A673 (cell line): ENCODE results near the gene ERH.

ENCODE experiments used
- EZH2 ChIP-seq: fragments of 200-600 bp; sonication (generic); IDR thresholded peaks from 2 replicates; pipeline ENCODE4 v1.6.1; 2017; ENCODE audit warnings: borderline replicate concordance, low read depth, mild to moderate bottlenecking, mixed read lengths, antibody characterized with exemption, low read length; ENCODE audit not compliant: poor library complexity, severe bottlenecking
- TF ChIP-seq, protein P1 (sequence below): fragments of 300-800, 200-600 bp; sonication (generic); conservative IDR thresholded peaks from 2 replicates; pipeline ENCODE4 v1.5.1; 2017; ENCODE audit warnings: low read depth, mild to moderate bottlenecking, antibody characterized with exemption, low read length, moderate library complexity, mixed read lengths

DNA sequence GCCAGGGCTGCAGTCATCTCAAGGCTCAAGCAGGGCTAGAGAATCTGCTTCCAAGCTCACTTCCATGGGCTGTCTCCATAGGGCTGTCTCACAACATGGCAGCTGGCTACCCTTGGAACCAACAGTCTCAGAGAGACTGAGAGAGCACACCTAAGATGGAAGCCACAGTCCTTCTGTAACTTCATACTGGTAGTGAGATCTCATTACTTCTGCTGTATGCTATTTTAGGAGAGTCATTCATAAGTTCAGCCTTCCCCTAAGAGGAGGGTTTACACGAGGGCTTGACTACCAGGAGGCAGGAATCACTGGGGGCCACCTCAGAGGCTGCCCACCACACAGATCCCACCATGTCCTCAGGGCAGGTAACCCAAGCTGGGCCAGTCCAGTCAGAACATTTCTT is 29.7 kb downstream of the ERH start:
- TF ChIP-seq, protein P1, sequence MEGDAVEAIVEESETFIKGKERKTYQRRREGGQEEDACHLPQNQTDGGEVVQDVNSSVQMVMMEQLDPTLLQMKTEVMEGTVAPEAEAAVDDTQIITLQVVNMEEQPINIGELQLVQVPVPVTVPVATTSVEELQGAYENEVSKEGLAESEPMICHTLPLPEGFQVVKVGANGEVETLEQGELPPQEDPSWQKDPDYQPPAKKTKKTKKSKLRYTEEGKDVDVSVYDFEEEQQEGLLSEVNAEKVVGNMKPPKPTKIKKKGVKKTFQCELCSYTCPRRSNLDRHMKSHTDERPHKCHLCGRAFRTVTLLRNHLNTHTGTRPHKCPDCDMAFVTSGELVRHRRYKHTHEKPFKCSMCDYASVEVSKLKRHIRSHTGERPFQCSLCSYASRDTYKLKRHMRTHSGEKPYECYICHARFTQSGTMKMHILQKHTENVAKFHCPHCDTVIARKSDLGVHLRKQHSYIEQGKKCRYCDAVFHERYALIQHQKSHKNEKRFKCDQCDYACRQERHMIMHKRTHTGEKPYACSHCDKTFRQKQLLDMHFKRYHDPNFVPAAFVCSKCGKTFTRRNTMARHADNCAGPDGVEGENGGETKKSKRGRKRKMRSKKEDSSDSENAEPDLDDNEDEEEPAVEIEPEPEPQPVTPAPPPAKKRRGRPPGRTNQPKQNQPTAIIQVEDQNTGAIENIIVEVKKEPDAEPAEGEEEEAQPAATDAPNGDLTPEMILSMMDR, result no peak
- no peak for TF ChIP-seq EZH2
